HFF-Myc (cell line): ENCODE measurements around the gene LRRFIP1.

ENCODE experiments used
- DNase-seq: peaks from one replicate; pipeline ENCODE4 v3.0.0-alpha.2; 2011; ENCODE audit warnings: low read depth; ENCODE audit errors: extremely low read depth
- H3K4me3 ChIP-seq: replicated peaks from 2 replicates; pipeline ENCODE4 v1.5.1; 2011; ENCODE audit warnings: low read depth, mild to moderate bottlenecking, control low read depth, low read length
- CTCF ChIP-seq: IDR thresholded peaks from 2 replicates; pipeline ENCODE4 v1.5.1; 2012; ENCODE audit warnings: mild to moderate bottlenecking, low read depth, low read length, control low read depth; ENCODE audit errors: missing control alignments

Gene LRRFIP1

GRCh38 chr2:237643582-237644380 is 16.4 kb downstream of the LRRFIP1 start:
- H3K4me3 ChIP-seq: no peak overlapping the region
- no peak for TF ChIP-seq CTCF
- DNase-seq: no peak

DNA sequence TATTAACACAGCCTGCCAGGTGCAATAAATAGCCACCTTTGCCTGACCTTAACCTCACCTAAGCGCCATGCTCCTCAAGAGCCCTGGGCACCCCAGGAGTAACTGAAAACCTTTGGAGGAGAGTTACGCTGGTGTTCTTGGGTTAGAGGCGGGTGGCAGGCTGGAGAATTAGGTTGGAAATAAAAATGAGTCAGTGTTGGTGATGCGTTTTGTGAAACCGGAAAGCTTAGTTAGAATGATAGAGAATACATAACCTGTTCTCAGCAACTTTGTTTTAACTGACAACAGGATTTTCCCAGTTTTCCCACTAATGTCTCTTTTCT is 17.0 kb downstream of the LRRFIP1 start:
- H3K4me3 ChIP-seq: no peak overlapping the region
- no peak for TF ChIP-seq CTCF
- DNase-seq: no peak

GRCh38 chr2:237645261-237645660 is 17.9 kb downstream of the LRRFIP1 start:
- TF ChIP-seq CTCF: no peak
- no peak for DNase-seq
- H3K4me3 ChIP-seq: no peak overlapping the region

DNA sequence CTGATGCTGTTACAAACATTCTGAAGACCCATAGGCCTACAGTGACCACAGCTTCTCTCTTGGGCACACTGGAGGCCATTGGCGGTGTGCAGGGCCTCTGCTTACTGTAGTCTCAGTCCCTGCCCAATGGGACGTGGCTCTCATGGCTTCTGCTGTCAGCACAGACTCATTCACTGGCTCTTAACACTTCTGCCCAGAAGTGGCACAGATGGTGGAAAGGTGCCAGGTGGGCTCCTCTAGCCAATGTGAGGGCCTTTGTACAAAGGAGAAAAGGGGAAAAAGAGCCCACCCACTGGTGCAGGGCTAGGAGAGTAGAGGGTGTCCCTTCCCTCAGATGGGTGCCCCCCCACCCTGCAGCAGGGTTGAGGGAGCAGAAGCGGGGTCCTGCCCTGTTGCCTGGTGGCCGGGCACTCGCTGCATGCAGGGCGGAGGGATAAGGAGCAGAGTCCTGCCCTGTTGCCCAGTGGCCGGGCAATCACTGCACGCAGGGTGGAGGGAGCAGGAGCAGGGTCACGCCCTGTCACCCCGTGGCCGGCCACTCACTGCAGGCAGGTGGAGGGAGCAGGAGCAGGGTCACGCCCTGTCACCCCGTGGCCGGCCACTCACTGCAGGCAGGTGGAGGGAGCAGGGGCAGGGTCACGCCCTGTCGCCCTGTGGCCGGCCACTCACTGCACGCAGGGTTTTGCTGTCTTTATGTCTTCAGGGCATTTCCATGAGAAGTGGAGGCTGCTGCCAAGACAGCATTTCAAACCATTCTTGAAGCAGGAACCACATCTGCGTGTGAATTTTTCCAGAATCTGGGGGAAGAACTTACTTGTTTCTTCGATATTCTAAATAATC is 20.0 kb downstream of the LRRFIP1 start:
- no peak for DNase-seq
- TF ChIP-seq CTCF: no peak
- H3K4me3 ChIP-seq: no peak overlapping the region

DNA sequence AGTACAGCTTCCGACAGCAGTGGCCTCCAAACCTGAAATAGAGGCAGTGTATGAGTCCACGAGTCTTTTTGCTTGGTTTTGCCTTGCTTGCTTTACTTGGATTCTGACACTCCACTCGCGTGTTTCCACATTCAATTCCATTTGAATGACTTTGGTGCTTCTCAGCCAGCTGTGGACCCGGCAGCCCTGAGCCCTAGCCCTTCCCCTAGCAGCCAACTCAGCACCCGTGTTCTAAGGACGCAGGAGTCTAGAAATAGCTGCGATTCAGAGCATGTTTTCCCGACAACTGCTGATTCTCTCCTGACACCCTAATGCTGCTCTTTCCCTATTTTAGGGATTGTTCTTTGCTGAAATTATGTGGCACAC is 20.6 kb downstream of the LRRFIP1 start:
- H3K4me3 ChIP-seq: no peak overlapping the region
- TF ChIP-seq CTCF: no peak
- no peak for DNase-seq

GRCh38 chr2:237649541-237650454 is 22.4 kb downstream of the LRRFIP1 start:
- no peak for TF ChIP-seq CTCF
- no peak for DNase-seq
- no peak overlapping the region for H3K4me3 ChIP-seq
